ENCODE measurements around the gene TRIM4.

- TF ChIP-seq POLR2A (IDR thresholded peaks at IDR 0.05; ENCODE audit: low read length), result no peak
- no peak for TF ChIP-seq GATA1 (IDR thresholded peaks at IDR 0.05; ENCODE audit: low read depth, low read length)
Observed at GRCh38 chr7:99955247-99955646, 35.9 kb upstream of the TRIM4 start.

All from erythroblast (primary cell).